ENCODE measurements around the gene TMEM45B.
"Not testable (repeated sequence)": the region's sequence is repeated elsewhere in the genome, so short reads cannot be mapped to it uniquely, and the experiment has no call there.

TMEM45B gene

DNA sequence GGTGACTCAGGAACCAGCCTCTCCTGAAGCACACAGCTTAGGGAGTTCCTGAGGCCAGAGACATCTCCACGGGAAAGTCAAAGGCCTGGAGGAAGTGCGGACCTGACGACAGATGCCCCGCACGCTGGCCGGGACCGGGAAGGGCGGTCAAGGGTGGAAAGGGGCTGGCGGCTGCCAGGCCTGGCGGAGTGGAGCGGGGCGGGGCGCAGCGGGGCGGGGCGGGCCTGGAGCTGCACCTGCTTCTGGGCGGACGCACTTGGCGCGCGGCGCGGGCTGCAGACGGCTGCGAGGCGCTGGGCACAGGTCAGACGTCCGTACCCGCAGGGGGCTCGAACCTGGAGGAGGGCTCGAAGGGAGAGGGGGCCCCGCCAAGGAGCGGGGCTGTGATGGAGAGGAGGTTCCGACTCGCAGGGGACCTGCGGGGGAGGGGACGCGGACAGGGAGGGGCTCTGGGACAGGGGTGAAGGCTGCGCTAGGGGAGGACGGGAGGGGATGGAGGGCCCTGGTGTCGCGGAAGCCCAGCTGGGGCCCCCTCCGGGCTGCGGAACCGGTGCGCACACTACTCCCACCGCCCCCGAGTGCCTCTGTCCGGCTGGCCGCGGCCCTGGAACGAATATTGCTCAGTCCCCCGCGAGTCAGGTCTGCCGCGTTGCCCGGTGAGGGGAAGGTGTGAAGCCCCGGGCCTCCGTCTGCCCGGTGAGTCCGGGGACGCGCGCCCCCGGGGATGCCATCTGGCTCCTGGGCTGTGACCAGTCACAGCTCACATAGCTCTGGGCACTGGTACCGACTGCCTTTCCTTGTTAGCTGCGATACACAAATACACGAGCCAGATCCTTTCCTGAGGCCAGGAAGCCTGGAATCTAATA lies at the start of gene TMEM45B:
TSS of gene TMEM45B (plus strand) at position 253 of the 866 bp plus-strand sequence. CDS start 36,635 bp downstream, outside the sequence.
- DNase-seq (ENCODE audit: low spot score) (no peak), FAIRE-seq (no peak)

DNA sequence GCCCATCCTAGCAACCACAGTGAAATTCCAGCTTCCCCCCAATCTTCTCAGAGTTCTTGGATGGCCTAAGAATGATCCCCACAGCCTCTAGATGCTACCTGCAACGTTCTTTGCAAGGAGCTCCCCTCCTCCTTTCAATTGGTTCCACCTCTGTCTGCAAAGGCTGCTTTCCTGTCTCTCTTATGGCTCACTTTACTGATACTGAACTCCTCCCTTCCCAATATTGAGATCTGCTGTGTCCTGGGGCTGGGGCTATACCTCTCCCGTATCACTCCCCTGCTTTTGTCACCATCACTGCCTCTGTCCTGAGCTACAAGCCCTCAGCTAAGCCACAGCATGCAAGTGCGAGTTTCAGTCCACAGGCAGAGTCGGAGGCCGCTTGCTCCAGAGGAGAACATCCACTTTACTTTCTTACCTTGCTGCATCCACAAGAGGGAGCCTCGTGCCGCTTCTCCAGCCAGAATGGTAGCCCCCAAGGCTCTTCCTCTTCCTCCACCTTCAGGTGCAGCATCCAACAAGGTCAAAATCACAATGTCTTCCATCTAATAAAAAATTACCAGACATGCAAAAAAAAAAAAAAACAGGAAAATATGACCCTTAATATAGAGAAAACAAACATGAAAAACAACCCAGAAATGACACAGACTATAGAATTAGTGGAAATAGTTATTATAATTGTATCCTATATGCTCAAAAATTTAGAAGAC lies 48.6 kb upstream of the TMEM45B start:
- FAIRE-seq (no peak), DNase-seq (ENCODE audit: low spot score) (peak; percentile 34)

DNA sequence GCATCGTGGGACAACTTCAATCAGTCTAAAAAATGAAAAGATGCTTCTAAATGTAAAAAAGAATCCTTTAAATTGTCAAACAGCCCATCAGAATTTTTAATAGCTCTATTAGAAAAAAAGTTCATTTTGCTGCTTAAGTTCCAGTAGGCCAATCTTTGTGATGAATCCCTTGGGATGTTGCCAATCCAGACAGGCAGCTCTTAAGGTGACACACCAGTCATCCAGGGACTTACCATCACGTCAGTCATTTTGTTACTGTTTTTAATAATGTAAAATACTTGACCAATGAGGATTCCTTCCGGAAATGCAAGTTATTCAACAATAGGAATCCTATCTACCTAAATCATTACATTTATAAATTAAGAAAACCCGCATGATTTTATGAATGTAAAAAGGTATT lies 47.8 kb upstream of the TMEM45B start:
- DNase-seq (ENCODE audit: low spot score) (no peak), FAIRE-seq (no peak)

DNA sequence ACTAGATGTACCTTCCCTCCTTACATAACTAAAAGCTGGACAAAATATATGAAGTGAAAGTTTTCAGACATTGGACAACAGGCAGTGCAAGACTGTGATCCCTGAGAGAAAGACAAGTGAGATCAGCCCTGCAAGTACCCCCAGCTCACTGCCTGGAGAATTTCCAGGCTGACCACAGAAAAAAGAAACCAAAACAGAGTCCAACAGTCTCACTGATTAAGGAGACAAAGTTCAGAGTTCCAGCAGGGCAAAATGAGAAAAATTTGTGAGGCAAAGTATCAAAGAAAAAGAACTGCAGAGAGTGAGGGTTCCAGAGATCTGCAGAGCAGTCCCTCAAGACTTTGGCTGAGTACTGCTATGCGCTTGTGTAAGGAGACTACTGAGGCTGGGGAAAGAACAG lies 47.3 kb upstream of the TMEM45B start:
- FAIRE-seq (no peak), DNase-seq (ENCODE audit: low spot score) (no peak)

DNA sequence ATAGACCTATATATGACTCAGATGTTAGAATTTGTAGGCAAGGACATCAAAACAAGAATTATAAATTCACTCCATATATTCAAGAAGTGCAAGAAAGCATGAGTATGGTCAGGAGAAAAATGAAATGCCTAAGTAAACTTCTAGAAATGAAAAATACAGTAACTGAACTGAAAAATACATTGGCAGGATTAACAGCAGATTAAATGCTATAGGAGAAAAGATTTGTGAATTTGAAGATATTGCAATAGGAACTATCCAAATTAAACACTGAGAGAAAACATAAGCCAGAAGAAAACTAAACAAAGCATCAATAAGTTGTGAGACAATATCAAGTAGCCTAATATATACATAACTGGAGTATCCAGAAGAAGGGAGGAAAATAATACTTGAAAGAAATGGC lies 46.6 kb upstream of the TMEM45B start:
- DNase-seq (ENCODE audit: low spot score) = no peak
- no peak for FAIRE-seq

DNA sequence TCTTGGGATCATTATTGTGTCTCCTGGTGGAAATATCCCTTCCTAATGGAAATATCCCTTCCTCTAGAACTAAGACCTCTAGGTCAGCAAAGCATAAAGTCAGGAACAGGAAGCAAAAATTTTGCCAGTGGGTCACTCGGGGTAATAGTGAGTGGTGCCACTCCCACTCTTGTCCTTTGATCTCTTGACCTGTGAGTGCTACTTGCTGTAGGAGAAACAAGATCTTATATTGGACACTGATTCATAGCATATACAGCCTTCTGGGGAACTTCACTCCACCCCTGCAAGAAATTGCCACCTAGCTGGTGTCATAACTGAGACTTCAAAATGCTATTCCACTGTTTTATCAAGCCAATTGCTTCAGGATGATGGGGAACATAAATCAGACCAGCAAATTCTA lies 44.7 kb upstream of the TMEM45B start:
- FAIRE-seq = no peak
- DNase-seq (ENCODE audit: low spot score) = no peak

DNA sequence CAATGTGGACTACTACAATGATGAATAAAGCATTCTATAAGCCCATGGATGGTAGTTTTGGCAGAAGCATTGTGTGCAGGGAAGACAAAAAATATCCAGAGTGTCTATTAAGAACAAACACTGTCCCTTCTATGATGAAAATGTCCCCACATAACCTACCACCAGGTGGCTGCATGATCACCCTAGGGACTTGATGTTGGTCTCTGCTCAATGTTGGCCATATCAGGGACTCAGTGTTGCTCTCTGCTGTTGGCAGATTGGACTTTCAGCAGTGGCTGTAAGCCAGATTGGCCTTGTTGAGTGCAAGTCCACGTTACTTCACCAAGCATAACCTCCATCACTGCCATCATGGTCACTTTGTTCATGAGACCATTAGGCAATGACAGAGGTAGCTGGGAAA lies 44.2 kb upstream of the TMEM45B start:
- not testable (repeated sequence) for FAIRE-seq; DNase-seq (ENCODE audit: low spot score)

DNA sequence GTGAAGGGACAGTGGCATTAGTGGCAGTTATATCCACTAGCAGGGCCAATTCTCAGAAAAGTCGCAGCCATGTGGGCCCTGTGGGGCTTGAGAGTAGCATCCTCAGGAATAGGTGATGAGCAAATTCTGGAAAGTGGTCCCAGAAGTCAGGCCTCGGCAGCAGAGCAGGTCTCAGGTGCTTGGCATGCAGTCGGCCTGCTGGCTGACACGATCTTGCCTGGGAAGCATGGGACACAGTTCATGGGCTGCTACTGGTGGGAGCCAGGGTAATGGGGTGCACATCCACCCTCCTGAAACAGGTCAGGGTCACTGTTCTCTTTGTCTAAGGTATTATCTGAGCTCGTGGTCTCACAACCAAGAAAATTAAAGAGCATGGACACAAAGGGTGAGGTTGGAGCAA lies 36.8 kb upstream of the TMEM45B start:
- DNase-seq (ENCODE audit: low spot score) = no peak
- FAIRE-seq = no peak

DNA sequence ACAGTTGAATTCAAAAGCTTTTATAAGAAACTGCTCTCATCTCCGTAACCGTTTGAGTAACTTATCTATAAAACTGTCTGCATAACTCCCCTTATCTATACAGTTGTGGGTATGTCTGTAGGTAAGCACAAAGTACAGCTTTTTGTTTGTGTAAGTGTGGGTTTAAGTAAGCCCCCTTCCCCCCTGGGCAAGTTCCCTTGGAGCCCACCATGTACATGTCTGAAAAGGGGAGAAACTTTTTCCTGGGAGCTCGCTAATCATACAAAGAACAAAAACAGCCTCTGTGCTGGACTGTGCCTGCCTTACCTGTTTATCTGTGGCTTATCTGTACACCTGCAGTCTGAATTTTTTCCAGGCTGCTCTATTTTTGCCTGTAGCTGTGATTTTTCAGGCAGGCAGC lies 36.3 kb upstream of the TMEM45B start:
- DNase-seq (ENCODE audit: low spot score) (no peak), FAIRE-seq (no peak)

DNA sequence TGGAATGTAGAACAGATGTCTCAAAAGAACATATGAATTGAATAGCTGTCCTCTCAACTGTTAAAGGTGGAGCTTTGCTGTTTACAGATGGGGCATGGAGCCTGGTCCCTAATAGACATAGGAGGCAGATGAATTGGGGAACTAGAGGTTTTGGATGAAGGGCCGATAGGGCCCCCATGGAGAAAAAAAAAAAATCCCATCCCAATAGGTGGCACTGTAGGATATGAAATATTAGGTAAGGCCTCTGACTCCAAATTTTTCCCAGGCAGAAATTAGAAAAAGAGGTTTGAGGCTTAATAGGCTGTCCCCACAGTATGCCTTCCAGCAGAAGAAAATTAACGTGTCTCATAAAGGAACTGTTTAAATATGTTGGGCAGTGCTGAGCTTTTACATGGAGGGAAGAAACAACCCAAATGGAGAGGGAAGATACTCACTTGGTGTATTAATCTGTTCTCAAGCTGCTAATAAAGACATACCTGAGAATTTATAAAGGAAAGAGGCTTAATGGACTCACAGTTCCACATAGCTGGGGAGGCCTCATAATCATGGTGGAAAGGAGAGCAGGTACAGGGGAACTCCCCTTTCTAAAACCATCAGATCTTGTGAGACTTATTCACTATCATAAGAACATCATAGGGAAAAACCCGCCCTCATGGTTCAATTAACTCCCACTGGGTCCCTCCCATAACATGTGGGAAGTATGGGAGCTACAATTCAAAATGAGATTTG lies 30.1 kb upstream of the TMEM45B start:
- DNase-seq (ENCODE audit: low spot score) (no peak), FAIRE-seq (no peak)

DNA sequence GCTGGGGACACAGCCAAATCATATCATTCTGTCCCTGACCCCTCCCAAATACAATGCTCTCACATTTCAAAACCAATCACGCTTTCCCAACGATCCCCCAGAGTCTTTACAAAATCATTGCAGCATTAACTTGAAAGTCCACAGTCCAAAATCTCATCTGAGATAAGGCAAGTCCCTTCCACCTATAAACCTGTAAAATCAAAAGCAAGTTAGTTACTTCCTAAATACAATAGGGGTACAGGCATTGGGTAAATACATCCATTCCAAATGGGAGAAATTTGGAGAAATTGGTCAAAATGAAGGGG lies 29.6 kb upstream of the TMEM45B start:
- not testable (repeated sequence) for FAIRE-seq; DNase-seq (ENCODE audit: low spot score)

DNA sequence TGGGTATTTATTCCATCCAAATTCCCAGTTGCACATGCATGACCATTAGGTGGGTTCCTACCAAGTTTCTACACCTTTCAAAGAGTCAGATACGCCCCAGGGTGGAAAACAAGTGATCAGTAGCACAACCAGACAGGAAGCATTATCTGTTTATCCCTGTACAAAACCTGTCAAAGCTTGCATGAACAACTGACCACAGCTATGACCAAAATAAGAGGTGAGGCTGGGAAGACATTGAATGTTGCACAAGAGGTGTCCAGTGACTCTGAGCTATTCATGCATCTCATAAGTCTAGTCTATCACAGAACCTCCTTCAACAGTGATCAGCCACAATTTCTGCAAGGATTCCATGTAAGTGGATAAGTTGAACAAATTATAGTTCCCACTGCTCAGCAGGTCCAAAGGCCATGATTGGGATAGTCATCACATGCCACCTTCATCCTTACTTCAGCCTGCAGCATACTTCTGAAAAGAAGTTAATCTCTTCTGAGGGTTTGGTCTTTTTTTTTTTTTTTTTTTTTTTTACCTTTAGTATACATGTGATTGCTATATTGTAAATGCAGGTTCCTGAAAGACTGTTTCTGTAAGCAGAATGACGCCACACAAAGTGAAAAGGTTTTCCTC lies 28.0 kb upstream of the TMEM45B start:
- DNase-seq (ENCODE audit: low spot score) (no peak), FAIRE-seq (no peak)

DNA sequence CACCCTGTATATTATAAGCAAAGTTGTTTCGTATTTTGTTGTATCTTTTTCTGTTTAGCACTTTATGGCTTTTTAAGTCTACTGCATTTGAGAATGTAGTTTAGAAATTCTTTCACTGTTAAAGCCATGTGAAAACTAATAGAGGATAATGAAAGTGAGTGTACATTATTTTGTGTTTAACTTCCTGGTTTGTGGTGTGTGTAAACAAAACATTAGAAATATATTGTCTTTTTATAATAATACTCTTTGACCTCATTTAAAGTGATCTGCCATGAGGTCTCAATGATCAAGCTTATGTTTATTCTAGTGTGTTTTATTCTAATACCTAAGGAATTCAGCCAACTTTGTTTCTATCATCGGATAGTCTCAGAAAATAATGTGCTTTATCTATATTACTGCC lies 27.4 kb upstream of the TMEM45B start:
- DNase-seq (ENCODE audit: low spot score) (no peak), FAIRE-seq (no peak)

DNA sequence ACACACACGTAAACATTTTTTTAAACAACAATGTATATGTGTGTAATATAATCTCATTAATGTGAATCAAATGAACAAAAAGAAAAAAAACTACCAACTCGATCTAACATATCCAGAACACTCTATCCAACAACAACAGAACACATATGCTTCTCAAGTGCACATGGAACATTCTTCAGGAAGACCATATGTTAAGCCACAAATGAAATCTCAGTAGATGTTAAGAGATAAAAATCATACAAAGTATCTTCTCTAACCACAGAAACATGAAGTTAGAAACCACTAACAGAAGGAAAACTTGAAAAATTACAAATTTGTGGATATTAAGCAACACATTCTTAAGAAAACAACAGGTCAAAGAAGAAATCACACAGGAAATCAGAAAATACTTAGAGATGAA lies 25.5 kb upstream of the TMEM45B start:
- FAIRE-seq = no peak
- DNase-seq (ENCODE audit: low spot score) = no peak

DNA sequence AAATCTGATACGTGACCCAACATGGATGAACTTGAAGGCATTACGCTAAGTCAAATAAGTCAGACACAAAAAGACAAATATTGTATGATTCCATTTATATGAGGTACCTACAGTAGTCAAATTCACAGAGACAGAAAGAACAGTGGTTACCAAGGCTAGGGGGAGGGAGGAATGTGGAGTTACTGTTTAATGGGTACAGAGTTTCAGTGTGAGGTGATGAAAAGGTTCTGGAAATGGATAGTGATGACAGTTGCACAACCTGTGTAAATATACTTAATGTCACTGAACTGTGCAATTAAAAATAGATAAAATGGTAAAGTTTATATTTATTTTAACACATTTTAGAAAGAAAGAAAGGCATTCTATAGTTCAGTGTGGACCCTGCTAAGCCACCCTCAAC lies 24.1 kb upstream of the TMEM45B start:
- DNase-seq (ENCODE audit: low spot score) = no peak

DNA sequence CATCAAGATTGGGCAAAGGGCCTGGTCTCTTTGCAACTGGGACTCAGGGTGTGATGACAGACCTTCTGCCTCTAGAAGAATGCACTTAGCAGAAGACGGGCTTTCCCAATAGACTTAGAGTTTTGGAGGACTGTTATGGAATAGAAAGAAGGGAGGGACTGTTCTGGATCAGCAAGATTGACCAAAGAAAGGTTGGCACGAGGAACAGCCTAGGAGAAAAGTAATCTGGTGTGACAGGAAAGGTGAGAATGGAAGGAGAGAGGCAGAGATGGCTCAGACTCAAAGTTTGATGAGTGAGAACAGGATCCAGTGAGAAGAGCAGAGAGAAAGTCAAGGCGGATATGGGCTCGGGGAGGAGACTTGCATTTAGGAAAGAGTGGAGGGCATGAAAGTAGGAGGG lies 23.0 kb upstream of the TMEM45B start:
- no peak for DNase-seq (ENCODE audit: low spot score)
- FAIRE-seq = no peak

More for the DNA sequence above, 24.1 kb upstream of the TMEM45B start:
- FAIRE-seq = no peak

DNA sequence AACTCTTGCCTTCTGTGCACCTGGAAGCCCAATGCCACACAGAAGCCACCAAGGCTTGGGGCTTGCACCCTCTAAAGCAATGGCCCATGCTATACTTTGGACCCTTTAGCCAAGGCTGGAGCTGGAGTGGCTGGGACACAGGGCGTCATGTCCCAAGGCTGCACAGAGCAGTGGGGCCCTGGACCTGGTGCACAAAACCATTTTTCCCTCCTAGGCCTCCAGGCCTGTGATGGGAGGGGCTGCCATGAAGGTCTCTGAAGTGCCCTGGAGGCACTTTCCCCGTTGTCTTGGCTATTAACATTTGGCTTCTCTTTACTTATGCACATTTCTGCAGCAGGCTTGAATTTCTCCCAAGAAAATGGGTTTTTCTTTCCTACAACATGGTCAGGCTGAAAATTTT lies 20.6 kb upstream of the TMEM45B start:
- FAIRE-seq (no peak), DNase-seq (ENCODE audit: low spot score) (no peak)

DNA sequence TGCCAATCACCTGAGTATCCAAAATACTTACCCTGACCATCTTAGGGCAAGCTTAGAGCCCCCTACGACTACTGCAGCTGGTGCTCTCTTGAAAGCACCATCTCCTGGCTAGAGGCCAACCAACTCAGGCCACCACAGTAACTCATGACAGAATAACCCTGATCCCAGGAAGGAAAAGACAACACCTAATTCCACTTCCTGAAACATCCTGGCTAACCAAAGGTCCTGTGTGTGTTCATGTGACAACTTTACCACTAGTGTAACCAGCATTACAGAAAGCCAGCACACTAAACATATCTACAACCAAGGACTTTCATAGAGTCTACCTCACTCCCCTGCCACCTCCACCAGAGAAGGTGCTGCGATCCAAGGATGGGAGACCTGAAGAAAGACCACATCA lies 17.4 kb upstream of the TMEM45B start:
- no peak for FAIRE-seq

DNA sequence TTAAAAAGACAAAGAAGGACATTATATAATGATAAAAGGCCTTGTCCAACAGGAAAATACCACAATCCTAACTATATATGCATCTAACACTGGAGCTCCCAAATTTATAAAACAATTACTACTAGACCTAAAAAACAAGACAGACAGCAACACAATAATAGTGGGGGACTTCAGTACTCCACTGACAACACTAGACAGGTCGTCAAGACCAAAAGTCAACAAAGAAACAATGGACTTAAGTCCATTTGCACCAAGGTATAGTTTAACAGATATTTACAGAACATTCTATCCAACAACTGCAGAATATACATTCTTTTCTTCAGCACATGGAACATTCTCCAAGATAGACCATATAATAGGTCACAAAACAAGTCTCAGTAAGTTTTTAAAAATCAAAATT lies 15.5 kb upstream of the TMEM45B start:
- FAIRE-seq; DNase-seq (ENCODE audit: low spot score): not testable (repeated sequence)

More for the DNA sequence above, 17.4 kb upstream of the TMEM45B start:
- no peak for DNase-seq (ENCODE audit: low spot score)

DNA sequence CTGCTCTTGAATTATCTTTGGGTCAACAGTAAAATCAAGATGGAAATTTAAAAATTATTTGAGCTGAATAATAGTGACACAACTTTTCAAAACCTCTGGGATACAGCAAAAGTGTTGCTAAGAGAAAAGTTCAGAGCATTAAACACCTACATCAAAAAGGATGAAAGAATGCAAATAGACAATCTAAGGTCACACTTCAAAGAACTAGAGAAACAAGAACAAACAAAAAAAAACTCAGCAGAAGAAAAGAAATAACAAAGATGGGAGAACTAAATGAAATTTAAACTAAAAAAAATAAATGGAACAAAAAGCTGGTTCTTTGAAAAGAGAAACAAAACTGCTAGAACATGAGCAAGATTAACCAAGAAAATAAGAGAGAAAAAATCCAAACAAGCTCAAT lies 15.0 kb upstream of the TMEM45B start:
- FAIRE-seq = no peak
- no peak for DNase-seq (ENCODE audit: low spot score)

DNA sequence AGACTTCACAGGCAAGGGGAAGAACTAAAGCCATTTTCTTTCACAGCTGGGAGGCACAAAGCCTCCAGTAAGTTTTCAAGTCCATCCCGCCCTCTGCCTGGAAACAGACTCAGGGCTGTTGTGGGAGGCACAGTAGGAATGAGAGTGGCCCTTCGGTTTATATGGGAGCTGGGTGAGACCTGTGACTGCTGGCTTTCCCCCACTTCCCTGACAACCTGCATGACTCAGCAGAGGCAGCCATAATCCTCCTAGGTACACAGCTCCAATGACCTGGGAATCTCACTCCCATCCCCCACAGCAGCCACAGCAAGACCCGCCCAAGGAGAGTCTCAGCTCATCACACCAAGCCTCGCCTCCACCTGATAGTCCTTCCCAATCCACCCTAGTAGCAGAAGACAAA lies 12.1 kb upstream of the TMEM45B start:
- FAIRE-seq (no peak), DNase-seq (ENCODE audit: low spot score) (no peak)

DNA sequence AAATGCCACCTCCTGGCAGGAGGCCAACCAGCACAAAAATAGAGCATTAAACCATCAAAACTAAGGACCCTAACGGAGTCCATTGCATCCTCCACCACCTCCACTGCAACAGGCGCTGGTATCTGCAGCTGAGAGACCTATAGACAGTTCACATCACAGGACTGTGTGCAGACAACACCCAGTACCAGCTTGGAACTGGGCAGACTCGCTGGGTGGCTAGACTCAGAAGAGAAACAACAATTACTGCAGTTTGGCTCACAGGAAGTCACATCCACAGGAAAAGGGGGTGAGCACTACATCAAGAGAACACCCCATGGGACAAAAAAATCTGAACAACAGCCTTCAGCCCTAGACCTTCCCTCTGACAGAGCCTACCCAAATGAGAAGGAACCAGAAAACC lies 11.6 kb upstream of the TMEM45B start:
- DNase-seq (ENCODE audit: low spot score) = no peak
- no peak for FAIRE-seq

Measured in urothelium cell line (cell line).